ENCODE data around the gene LGALS3BP.

DNA sequence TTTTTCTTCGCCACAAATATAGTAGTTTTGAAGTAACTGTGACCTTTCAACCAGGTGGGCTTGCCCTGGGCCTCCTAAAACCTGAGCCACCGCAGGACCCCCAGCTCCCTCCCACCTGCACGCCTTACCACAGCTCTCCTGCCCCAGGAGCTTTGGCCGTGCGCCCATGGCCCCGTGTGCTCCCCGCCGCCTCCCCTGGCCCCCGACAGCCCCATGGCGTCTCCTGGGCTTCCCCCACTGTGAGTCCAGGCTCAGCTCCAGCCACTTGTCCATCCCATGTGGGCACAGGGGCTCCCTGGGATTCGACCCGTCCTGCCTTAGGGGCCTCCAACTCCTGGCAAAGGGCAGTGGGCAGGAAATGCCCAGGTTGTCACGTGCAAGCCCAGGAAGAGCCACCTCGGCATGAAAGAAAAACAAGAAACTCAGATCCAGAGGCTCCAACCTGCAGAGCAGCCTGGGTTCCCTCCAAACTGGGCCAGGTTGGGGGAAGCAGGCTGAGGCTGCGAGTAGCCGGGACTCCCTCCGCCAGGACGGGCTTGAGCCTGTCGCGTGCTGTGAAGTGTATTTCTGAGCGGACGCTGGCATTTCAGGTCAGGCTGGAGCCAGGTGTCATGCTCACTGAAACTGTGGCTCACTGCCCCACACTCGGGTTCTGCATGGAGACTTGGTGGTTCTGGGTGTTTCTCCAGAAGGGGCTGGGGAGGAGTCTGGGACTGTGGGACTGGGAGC lies 5.8 kb downstream of the LGALS3BP start:
- TF ChIP-seq EP300 (IDR thresholded peaks at IDR 0.05; ENCODE audit: borderline replicate concordance) (no peak), YY1 (IDR thresholded peaks at IDR 0.05; ENCODE audit: low read depth) (no peak), NFIC (IDR thresholded peaks at IDR 0.05) (no peak), MAX (IDR thresholded peaks at IDR 0.05) (no peak)
- TF ChIP-seq, protein P1, sequence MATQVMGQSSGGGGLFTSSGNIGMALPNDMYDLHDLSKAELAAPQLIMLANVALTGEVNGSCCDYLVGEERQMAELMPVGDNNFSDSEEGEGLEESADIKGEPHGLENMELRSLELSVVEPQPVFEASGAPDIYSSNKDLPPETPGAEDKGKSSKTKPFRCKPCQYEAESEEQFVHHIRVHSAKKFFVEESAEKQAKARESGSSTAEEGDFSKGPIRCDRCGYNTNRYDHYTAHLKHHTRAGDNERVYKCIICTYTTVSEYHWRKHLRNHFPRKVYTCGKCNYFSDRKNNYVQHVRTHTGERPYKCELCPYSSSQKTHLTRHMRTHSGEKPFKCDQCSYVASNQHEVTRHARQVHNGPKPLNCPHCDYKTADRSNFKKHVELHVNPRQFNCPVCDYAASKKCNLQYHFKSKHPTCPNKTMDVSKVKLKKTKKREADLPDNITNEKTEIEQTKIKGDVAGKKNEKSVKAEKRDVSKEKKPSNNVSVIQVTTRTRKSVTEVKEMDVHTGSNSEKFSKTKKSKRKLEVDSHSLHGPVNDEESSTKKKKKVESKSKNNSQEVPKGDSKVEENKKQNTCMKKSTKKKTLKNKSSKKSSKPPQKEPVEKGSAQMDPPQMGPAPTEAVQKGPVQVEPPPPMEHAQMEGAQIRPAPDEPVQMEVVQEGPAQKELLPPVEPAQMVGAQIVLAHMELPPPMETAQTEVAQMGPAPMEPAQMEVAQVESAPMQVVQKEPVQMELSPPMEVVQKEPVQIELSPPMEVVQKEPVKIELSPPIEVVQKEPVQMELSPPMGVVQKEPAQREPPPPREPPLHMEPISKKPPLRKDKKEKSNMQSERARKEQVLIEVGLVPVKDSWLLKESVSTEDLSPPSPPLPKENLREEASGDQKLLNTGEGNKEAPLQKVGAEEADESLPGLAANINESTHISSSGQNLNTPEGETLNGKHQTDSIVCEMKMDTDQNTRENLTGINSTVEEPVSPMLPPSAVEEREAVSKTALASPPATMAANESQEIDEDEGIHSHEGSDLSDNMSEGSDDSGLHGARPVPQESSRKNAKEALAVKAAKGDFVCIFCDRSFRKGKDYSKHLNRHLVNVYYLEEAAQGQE (IDR thresholded peaks at IDR 0.05; ENCODE audit: low read depth): no peak
